ENCODE data around the gene PTPRN2. TPM values are rescaled to one million over a fixed set of nuclear protein-coding genes. Genes with fewer than 3 reads are reported as not detected.
A peak's percentile ranks its signal among the peaks of the same experiment; 100 is the strongest.
"Not testable (repeated sequence)": the region's sequence is repeated elsewhere in the genome, so short reads cannot be mapped to it uniquely, and the experiment has no call there.

PTPRN2 gene
- total and polyA plus RNA-seq, 9 of the 15 experiments (the other 6 are each of a cell fraction or from before 2014, with no cell fraction given) = not detected

DNA sequence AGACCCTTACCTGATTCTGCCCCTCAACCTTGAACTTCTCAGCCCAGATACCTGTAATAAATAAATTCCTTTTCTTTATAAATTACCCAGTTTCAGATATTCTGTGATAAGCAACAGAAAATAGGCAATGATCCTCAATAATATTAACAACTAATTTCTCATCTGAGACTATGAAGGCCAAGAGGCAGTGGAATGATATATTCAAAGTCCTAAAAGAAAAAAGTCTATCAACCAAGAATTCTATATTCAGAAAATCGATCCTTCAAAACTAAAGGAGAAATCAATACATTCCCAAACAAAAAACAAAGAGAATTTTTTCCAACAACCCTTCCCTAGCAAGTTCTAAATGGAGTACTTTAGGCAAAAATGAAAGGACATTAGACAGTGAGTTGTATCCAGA is 279.6 kb downstream of the PTPRN2 start:
- Histone ChIP-seq H3K9ac (ENCODE audit: insufficient read depth in 1 of 2, low read depth in 2 of 2, low read length in 2 of 2) (no peak overlapping the region), H4K20me1 (replicated peaks; ENCODE audit: control insufficient read depth, insufficient read depth, low read length) (no peaks in the 10 kb centered on the region), H3K27me3 (ENCODE audit: control insufficient read depth in 2 of 2, insufficient read depth in 2 of 2, low read length in 2 of 2) (no peaks in the 10 kb centered on the region), H3K9me1 (ENCODE audit: control insufficient read depth, insufficient read depth, low read length) (no peaks in the 10 kb centered on the region), H2AFZ (ENCODE audit: low read depth, low read length) (no peak overlapping the region), H3K4me1 (replicated peaks in 1 of 2; ENCODE audit: control insufficient read depth in 2 of 2, insufficient read depth in 2 of 2, low read length in 2 of 2) (no peaks in the 10 kb centered on the region), H3K36me3 (ENCODE audit: control insufficient read depth, insufficient read depth, low read length) (no peaks in the 10 kb centered on the region), H3K4me3 (no peak overlapping the region), H3K4me2 (ENCODE audit: insufficient read depth, low read length) (no peak overlapping the region), H3K79me2 (ENCODE audit: control insufficient read depth, insufficient read depth, low read length) (no peaks in the 10 kb centered on the region), H3K9me3 (replicated peaks; ENCODE audit: control insufficient read depth, insufficient read depth, low read depth, low read length) (peaks cover 11% of the 10 kb centered on the region), H3K27ac (ENCODE audit: extremely low read depth, low read depth, low read length) (no peak overlapping the region)
- POLR2A ChIA-PET = no interaction called here
- intact Hi-C loops (cut with micrococcal nuclease) (no loop called here), in situ Hi-C loops (cut with MboI) (no loop called here)
- FAIRE-seq = no peak
- no peak for ATAC-seq
- CTCF ChIA-PET (ENCODE audit: low intra/inter-chr PET ratio) = no interaction called here
- no peak for DNase-seq (ENCODE audit: extremely low read depth in 1 of 4, low spot score in 3 of 4)
- TF ChIP-seq THAP12 (CRISPR knock-in tag; IDR thresholded peaks at IDR 0.05) = no peak
- TF ChIP-seq TRIM28 (IDR thresholded peaks at IDR 0.05) = 0 out of 2 replicates have a peak, but pooled peaks have one; percentile 35
- peak in 1 of 2 experiments; percentile 66; a peak in 1 of 3 replicates for TF ChIP-seq CBX3 (IDR thresholded peaks at IDR 0.05; ENCODE audit: borderline replicate concordance in 1 of 2, low read length in 2 of 2)
- TF ChIP-seq ZNF407 (IDR thresholded peaks at IDR 0.05; ENCODE audit: low read depth) = no peak
- WGBS (ENCODE audit: insufficient coverage, low coverage, missing lambda C conversion rate) = 0% methylated on average over 1 of the region's 1 CpG
- BruUV-seq (replicated peaks) = no TSS peak

DNA sequence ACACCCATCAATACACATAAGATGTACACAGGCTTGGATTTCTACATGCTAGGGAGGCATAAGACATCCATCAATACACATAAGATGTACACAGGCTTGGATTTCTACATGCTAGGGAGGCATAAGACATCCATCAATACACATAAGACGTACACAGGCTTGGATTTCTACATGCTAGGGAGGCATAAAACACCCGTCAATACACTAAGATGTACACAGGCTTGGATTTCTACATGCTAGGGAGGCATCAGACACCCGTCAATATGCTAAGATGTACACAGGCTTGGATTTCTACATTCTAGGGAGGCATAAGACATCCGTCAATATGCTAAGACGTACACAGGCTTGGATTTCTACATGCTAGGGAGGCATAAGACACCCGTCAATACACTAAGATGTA is 283.6 kb downstream of the PTPRN2 start:
- intact Hi-C loops (cut with micrococcal nuclease) = not testable (repeated sequence)

More for the DNA sequence above, 283.6 kb downstream of the PTPRN2 start:
- H4K20me1 ChIP-seq (replicated peaks; ENCODE audit: control insufficient read depth, insufficient read depth, low read length); H3K4me2 ChIP-seq (ENCODE audit: insufficient read depth, low read length); H2AFZ ChIP-seq (ENCODE audit: low read depth, low read length); H3K27ac ChIP-seq (ENCODE audit: extremely low read depth, low read depth, low read length); H3K9me1 ChIP-seq (ENCODE audit: control insufficient read depth, insufficient read depth, low read length); H3K9ac ChIP-seq (ENCODE audit: insufficient read depth in 1 of 2, low read depth in 2 of 2, low read length in 2 of 2); ATAC-seq; H3K36me3 ChIP-seq (ENCODE audit: control insufficient read depth, insufficient read depth, low read length); in situ Hi-C loops (cut with MboI); H3K4me3 ChIP-seq; H3K79me2 ChIP-seq (ENCODE audit: control insufficient read depth, insufficient read depth, low read length); POLR2A ChIA-PET; H3K9me3 ChIP-seq (replicated peaks; ENCODE audit: control insufficient read depth, insufficient read depth, low read depth, low read length); BruUV-seq (replicated peaks); CTCF ChIA-PET (ENCODE audit: low intra/inter-chr PET ratio); DNase-seq (ENCODE audit: extremely low read depth in 1 of 4, low spot score in 3 of 4); H3K4me1 ChIP-seq (replicated peaks in 1 of 2; ENCODE audit: control insufficient read depth in 2 of 2, insufficient read depth in 2 of 2, low read length in 2 of 2): not testable (repeated sequence)
- H3K27me3 ChIP-seq (ENCODE audit: control insufficient read depth in 2 of 2, insufficient read depth in 2 of 2, low read length in 2 of 2) = peaks cover 3 to 23% of the 10 kb centered on the region in 2 experiments; a peak in 3 of 5 replicates
- FAIRE-seq = peak; percentile 29
- WGBS (ENCODE audit: insufficient coverage, low coverage, missing lambda C conversion rate) = 0% methylated on average over 6 of the region's 6 CpGs
